Posterior vena cava (tissue), 2 donors: Measurements from ENCODE around the gene ASTN2. TPM values are rescaled to one million over a fixed set of nuclear protein-coding genes. Genes with fewer than 3 reads are reported as not detected.

ENCODE experiments used
- DNase-seq: peaks from one replicate; pipeline ENCODE4 v3.0.0-alpha.2; 2020; ENCODE audit warnings: low spot score
- intact Hi-C, 2 donors: fragments of 100-400 bp; cut with DNase I; formaldehyde crosslinking; loops; one replicate each; pipeline versions ENCODE4 v1.14.1 to v1.14.2; 2022 to 2023
- total RNA-seq, 2 donors: library from RNA; stranded (reverse); fragmentation: NEBNext Ultra II Directional; extraction: Animal tissue kit (Norgen Biotek cat#: 25700); gene quantifications; one replicate each; pipeline ENCODE4 v1.2.1, GENCODE V29; 2021
- donor health status: DM: yes; HTN: yes; CAD: no.
- donor health status: DM: yes; HTN: yes; CAD: no.

Gene ASTN2
- total RNA-seq, 2 donors from 2014 or later, result 4.3 to 5.8 TPM

DNA sequence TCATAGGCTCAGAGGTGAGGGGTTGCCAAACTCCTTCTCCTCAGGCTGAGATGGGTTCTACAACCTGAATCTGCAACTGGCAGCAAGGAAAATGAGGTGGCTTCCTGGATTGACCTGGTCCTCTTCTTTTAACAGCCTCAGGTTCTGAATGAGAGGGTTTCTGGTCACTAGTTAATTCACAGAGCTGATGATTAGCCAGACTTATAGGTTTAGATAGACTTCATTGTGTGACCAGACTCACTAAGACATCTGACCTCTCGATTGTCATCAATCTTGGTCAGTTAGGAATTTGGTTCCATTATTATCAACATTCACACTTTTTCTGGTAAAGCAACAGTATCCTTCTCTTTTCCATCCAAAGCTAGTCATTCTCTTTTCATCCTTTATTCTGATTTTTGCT, 1003.4 kb downstream of the ASTN2 start:
- intact Hi-C loops, result no loop called here
- no peak for DNase-seq

DNA sequence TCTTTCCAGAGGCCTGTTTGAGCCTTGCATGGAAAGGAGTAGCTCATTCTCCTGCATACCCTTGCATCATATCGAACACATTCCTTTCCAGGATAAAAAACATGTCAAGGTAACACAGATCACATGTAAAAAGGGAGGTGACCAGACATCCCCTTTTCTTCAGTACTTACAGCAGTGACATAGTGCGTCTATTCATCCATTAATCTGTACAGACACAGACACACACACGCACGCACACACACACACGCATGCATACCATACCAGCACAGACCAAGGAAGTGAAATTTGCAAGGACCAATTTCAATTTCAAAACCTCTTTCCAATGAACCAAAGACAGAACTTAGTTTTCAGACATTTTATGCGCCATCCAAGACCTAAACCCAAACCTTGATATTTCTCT, 1005.2 kb downstream of the ASTN2 start:
- DNase-seq, result no peak
- intact Hi-C loops, result no loop called here

DNA sequence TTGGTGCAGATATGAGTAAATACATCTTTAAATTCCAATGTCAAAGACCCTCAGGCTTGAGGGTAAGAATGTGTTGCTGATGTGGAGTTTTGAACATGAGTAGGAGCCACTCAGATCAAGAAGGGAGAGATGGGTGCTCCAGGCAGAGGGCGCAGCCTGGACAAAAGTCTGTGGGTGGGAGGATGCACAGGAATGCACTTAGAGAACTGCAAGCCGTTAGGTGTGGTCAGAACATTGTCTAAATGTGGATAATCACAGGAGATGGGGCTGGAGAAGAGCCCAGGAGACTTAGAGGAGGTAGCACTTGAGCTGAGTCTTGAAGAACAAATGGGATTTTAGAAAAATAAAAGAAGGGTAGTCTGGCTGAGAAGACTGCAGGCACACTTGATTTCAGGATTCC, 1005.7 kb downstream of the ASTN2 start:
- intact Hi-C loops, result no loop called here
- no peak for DNase-seq

DNA sequence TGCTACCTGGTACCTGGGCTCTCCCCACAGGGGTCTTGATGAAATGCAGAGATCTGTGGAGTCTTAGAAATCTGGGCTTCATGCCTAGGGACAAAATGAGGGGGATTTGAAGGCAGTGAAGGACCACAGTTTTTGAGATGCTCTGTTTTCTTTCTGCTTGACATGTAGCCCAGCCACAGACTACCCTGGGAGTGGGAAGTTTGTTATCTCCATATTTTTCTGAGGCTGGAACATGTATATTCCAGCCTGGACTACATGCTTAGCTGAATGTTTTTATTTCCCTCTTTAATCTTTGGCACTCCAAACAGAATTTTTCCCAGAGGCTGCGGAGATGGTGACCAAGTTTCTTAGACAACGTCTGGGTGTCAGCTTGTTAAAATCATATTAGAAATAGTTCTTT, 1008.4 kb downstream of the ASTN2 start:
- intact Hi-C loops, result no loop called here
- DNase-seq, result no peak

DNA sequence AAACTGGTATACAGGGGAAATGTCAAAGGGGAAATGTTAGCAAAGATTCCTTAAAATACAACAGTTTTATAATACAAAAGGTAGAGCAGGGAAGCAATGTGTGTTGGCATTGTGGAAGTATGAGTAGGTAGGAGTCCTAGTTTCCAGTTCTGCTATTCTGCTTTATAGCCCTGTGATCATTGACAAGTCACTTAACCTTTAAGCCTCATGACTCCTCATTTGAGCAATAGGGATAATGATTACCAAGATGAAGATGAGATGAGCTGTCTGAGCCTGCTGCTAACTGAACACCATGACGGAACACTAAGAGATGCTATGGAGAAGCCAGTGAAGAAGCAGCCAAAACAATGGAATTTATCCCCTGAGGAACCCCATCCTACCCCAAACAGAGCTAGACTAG, 1009.5 kb downstream of the ASTN2 start:
- intact Hi-C loops, result no loop called here
- DNase-seq, result no peak

DNA sequence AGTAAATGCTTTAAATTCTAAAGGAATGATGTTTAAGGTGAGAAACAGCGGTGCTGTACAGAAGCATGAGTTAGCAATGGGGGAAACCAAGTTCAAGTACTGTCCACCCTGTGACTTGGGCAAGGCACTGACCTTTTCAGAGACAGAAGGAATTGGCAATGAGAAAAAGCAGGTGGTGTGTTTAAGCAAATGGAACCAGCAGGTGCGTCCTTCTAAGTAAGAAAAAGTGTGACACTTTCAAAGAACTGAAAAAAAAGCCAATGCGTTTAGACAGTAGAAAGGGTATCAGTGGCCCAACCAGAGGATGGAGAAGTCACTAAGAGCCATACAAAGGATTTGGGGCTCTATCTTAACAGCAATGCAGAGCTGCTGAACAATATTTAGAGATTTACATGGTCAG, 1010.6 kb downstream of the ASTN2 start:
- intact Hi-C loops, result no loop called here
- no peak for DNase-seq

DNA sequence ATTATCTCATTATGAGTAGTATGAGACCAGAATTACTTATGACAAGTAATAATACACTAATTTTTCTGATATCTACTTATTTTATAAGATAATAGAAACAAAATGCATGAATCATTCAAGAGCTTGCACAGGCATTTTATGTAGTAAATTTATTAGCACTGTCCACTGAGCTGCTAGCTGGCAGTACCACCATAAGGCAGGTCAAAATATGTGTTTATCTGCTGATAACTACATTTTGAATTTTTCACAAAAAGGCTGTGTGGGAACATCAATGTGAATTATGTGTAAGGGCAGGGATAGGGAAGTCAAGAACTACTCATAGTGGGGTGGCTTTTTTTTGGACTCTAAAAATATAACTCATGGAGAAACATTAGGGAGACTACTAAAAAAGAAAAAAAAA, 1011.7 kb downstream of the ASTN2 start:
- intact Hi-C loops, result no loop called here

DNA sequence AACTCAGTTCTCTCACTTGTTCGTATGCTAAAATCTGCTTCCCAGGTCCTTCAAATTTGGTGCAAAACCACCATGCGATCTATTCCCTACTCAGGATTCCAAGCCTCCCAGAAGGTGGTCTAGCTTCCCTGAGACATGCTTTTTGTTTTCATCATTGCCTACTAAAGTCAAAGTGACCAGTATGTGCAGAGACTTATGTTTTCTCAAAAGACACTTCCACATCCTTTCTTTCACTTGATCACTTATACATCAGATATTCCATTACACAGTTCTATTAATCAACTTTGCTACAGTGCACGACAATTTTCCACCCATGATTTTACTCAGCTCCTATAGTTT, 1019.2 kb downstream of the ASTN2 start:
- intact Hi-C loops, result no loop called here
- no peak for DNase-seq

More for the DNA sequence above, 1011.7 kb downstream of the ASTN2 start:
- no peak for DNase-seq

DNA sequence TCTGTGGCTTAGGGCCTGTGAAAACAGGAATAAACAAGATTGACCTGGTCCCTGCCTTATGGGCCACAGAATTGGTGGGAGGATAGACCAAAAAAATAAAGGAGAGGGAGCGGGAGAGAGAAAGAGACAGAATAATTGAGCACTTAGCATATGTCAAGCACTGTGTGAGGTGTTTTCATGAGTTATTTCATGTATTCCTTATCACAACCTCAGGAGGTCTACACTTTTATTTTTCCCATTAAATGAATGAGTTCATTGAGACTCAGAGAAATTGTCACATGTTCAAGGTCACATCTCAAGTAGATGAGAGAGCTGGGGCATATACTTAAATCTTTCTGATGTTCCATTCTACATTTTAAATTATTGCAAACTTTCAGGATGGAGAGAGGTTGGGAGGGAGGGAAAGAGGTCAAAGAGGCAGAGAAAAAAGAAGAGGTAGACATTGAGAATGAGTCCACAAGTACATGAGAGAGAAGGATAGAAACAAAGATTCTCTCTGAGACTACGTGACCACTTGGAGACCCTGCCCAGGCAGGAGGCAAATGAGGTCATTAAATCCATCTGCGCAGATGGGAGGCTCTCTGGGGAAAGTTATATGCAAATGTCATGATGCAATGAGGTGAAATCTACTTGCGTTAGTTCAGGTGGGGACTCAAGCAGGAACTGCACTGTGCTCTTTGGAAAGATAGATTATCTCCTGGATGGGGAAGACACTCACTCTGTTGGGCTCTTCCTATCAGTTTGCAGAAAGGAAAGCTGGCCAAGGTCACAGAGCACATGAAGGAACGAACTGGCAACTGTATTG, 1019.8 kb downstream of the ASTN2 start:
- DNase-seq, result no peak
- intact Hi-C loops, result no loop called here

DNA sequence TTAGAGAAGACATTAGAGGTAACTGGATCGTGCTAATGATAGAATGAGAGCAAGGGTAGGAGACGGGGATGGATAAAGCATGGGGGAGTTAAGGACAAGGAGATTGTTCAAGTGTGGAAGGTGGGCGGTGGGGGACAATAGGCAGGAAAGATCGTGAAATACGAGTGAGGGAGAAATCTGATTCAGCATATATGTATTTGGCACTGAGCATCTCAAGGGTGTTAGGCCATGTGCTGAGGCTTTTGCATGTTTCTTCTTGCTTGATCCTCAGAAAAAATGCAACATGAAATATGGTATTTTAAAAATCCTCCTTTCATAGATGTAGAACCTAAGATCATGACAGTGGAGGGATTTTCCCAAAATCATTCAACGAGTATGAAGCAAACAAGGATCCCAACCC, 1020.8 kb downstream of the ASTN2 start:
- intact Hi-C loops, result no loop called here
- no peak for DNase-seq

DNA sequence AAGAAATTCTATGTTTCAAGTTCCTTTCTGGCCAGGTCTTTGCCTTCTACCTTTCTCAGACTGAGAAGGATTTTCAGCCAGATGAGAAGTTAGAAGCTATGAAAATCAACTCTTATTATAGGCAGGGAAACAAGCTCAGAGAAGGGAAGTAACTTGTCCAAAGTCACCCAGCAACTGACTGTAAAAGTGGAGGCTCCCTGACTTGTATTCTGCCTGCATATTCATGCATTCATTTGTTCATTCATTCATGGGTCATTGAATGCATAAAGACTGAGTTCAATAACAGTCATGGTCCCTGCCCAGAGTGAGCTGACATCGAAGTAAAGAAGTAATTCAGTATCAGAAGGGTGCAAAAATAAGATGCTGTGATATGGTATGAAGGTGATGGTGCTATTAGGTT, 1021.7 kb downstream of the ASTN2 start:
- intact Hi-C loops, result no loop called here
- DNase-seq, result no peak

DNA sequence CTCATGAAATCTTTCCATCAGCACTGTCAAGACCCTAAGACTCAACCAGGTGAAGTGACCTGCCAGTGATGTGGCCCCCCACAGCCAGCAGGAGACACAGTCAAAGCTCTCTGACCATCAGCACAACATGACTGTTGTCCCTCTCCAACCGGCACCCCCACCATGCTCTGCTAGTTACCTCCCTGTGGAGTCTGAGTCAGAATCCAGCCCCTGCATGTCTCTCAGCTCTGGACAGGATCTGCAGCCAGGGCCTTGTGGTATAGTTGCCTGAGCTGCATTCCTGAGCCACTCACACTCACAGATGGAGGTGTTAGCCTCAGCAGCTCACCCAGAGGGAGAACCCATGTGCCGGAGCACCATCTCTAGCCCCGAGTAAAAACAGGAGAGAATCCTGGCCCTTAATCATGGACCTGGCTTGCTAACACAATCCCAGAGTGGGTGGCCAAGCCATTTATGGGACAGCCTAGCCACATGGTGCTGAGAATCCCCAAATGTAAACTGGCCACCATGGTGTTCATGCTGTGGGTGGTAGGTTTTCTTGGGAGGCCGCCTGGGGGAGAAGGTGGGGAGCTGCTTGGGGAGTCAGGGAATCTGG, 1023.5 kb downstream of the ASTN2 start:
- DNase-seq, result no peak
- intact Hi-C loops, result no loop called here

DNA sequence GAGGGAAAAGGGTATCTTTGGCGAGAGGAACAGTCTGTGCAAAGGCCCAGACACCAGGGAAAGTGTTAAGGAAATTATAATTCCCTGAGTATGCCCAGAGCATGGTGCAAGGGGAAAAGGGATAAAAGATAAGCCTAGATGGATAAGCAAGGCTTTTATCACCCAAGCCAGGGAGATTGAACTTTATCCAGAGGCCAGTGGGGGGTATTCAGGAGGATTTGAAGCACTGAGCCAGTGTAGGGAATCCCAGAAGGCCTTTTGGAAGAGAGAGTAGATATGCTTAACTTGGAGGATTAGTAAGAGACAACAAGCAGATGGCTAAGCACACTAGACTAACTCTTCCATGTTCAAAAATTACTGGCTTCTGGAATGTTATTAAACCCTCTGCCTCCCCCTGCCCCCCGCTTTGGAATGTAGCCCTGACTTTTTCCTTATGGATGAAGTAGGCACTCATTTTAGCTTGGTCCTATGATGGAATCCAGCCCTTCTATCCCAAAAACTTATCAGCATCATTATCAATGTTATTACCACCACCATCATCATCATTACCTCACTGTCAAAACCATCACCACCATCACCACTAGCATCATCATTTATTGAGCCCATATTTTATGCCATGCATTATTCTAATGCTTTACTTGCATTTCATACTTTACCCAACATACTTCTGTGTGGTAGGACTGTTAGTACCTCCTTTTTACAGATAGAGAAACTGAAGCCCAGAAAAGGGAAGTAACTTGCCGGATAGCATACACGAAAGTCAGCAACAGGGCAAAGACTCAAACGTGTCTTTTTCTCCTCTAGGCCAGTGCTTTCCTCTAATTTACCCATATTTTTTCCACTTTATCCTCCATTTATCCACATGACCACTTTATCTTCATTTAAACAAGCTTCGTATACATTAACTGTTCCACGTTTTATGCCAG, 1024.3 kb downstream of the ASTN2 start:
- intact Hi-C loops, result no loop called here
- no peak for DNase-seq

DNA sequence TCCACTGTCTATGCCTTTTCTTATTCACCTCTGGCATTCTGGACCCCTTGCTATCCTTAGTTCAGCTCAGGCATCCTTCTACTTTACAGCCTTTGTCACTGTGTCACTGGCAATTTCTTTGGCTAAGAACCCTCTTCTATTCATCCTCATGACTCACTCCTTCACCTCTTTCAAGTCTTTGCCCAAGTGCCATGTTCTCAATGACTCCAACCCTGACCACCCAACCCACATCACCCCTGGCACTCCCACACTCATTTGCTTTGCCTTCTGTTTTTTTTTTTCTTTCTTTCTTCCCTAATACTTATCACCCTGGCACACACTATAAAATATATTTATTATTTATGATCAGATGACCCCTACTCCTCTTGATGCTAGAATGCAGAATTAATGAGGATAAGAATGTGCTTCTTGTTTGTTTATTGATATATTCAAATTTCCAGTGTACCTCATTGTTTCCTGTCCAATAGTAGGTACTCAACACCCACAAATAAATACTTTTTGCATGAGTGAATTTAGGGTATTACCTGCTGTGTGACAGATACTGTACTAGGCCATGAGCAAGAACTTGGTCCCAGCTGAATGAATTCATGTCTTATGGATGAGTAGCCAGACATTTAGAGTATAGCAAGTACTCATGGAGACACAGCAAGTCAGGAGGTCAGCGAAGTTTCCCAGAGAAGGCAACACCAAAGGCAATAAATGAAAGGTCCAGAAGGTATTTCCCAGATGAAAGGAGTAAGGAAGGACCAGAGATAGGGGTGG, 1025.1 kb downstream of the ASTN2 start:
- intact Hi-C loops, result no loop called here
- DNase-seq, result no peak

DNA sequence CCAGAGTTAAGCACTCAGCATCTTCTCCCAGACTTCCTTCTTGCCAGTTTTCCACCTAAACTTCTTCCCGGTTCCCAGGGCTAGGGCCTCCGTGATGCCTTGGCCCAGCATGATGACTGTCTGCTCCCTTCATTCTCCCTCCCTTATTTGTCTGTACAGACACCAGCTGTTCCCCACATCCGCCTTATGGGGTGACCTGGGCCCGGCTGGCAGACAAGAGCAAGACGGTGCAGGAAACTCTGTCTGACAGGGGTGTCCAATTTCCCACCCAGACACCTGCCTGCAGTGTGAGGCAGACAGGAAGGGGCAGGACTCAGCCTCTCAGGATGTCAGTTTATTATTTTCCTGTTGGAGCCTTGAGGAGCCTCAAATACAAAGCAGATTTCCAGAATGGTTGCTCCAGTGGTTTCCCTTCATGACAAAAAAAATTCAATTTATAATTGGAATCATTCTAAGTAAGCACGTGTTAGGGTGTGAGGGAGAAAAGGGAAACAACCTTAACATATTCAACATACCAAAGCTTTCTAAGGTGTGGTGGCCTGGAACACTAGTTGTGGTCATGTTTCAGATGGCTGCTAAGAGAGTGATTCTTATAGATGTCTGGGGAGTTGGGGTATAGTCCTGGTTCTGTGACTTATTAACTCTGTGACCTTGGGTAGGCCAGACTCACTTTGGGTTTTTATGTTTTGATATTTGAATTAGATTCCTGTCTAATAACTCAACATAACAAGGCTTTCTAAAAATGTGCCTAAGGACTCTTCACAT, 1026.7 kb downstream of the ASTN2 start:
- intact Hi-C loops, result no loop called here

DNA sequence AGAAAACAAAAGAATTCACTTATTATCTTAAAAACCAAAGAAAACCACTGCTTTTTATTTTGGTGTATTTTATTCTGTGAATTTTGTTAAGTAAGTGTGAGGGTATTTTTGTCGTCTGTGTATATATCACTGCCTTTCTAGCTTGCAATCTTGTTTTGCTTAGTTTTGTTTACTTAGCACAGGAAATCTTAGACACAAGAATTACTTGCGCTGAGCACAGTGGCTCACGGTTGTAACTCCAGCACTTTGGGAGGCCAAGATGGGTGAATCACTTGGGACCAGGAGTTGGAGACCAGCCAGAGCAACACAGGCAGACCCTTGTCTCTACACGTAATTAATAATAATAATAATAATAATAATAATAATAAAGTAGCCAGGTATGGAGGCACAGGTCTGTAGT, 1030.9 kb downstream of the ASTN2 start:
- no peak for DNase-seq
- intact Hi-C loops, result no loop called here

More for the DNA sequence above, 1026.7 kb downstream of the ASTN2 start:
- DNase-seq, result no peak

DNA sequence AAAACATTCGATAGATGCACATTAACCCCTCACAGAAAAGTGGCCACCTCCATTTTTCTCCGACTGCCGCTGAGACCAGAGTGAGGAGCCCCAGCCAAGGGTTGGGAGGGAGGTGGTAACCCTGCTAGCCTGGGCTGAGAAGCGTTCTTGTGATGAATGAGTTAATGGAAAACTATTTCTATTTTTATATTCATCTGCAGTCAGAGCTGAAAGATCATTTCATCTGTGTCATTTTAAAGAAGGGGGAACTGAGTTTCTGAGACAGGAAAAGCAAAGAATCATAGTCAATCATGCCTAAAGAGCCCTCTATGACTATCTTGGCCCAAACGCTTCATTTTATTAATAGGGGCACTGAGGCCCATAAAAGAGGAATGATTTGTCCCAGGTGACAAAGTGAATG, 1031.7 kb downstream of the ASTN2 start:
- intact Hi-C loops, result no loop called here

DNA sequence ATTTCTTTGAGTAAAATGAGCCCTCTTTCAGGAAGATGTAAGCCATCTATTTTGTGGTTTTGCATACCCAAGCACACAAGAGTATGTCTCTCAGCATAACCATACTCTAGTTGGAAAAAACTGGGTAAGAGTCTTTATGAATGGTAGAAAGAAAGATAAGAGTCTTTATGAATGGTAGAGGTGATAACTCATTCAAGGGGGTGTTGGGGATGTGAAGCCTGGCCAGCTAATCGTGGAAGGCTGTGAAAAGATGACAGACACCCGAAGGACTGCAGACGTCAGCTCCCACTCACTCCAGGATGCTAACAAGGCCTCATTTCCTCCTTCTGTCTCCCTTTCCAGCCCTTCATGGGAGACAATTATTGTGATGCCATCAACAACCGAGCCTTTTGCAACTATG, 1032.8 kb downstream of the ASTN2 start:
- intact Hi-C loops, result no loop called here

More for the DNA sequence above, 1031.7 kb downstream of the ASTN2 start:
- DNase-seq, result no peak

DNA sequence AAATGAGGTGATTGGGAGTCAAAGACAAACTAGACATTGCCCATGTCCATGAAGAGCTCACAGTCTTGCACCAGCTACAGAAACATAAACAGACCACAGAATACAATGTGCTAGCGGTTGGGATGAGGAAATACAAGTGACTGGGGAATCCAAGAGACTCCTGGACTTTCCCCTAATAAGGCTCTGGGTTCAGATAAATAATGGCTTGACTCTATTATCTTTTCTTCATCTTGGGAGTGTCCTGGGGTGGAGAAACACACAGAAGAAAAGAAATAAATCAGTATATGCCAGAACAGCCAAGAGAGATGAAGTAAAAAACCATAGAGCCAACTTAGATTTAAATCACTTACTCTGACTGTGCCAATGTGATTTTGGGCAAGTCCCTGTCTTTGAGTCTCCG, 1033.5 kb downstream of the ASTN2 start:
- intact Hi-C loops, result no loop called here
- DNase-seq, result no peak

More for the DNA sequence above, 1032.8 kb downstream of the ASTN2 start:
- no peak for DNase-seq
